Kidney (tissue), 14 donors: ENCODE measurements around the gene MYH14. TPM values are rescaled to one million over a fixed set of nuclear protein-coding genes. Genes with fewer than 3 reads are reported as not detected.

Experiments
- DNase-seq, 5 donors: peaks; one replicate each; pipeline ENCODE4 v3.0.0-alpha.2; 2013 to 2020
- FAIRE-seq: peaks from 2 replicates; lab custom pipeline; 2012; peaks lifted over from hg19 to GRCh38; lab: Jason Lieb, UNC
- H3K27ac ChIP-seq, 2 donors: one replicate each; pipeline ENCODE4 v1.7.0; 2013; ENCODE audit warnings: low read depth in 2 of 2, low read length in 2 of 2, inconsistent platforms in 1 of 2
- H3K27me3 ChIP-seq: one replicate; pipeline ENCODE4 v1.7.1; 2013; ENCODE audit warnings: low read length, inconsistent platforms; ENCODE audit not compliant: control insufficient read depth, insufficient read depth
- H3K36me3 ChIP-seq, 3 donors: one replicate each; pipeline versions ENCODE4 v1.7.0 to v1.7.1; 2013; ENCODE audit warnings: low read length in 3 of 3, control low read depth in 1 of 3, inconsistent platforms in 1 of 3; ENCODE audit not compliant: insufficient read depth in 3 of 3, control insufficient read depth in 2 of 3
- H3K4me1 ChIP-seq, 3 donors: one replicate each; pipeline versions ENCODE4 v1.7.0 to v1.7.1; 2013; ENCODE audit warnings: low read length in 3 of 3, inconsistent platforms in 1 of 3, low read depth in 1 of 3; ENCODE audit not compliant: control insufficient read depth in 2 of 3, insufficient read depth in 2 of 3
- H3K4me3 ChIP-seq, 3 donors: one replicate each; pipeline versions ENCODE4 v1.7.0 to v1.8.1; 2013; ENCODE audit warnings: low read length in 3 of 3, control low read depth in 1 of 3, inconsistent platforms in 1 of 3
- H3K9ac ChIP-seq, 3 donors: one replicate each; pipeline versions ENCODE4 v1.7.0 to v1.7.1; 2013; ENCODE audit warnings: low read length in 3 of 3, control low read depth in 1 of 3, inconsistent platforms in 1 of 3
- H3K9me3 ChIP-seq, 3 donors: one replicate each; pipeline versions ENCODE4 v1.7.0 to v1.7.1; 2013; ENCODE audit warnings: low read length in 3 of 3, control low read depth in 1 of 3, inconsistent platforms in 1 of 3; ENCODE audit not compliant: control insufficient read depth in 2 of 3, insufficient read depth in 1 of 3
- CTCF ChIP-seq: IDR thresholded peaks from 3 replicates; pipeline ENCODE4 v1.5.1; 2012; ENCODE audit warnings: mild to moderate bottlenecking, moderate library complexity, borderline replicate concordance; ENCODE audit not compliant: insufficient read depth; ENCODE audit errors: extremely low read depth
- intact Hi-C: fragments of 100-400 bp; cut with DNase I; formaldehyde crosslinking; loops from one replicate; pipeline ENCODE4 v1.11.1; 2022
- polyA plus RNA-seq: library from polyadenylated mRNA; stranded (reverse); fragments of 350-450 nt; fragmentation: Illumina TruSeq; extraction: RNeasy Lipid Tissue Mini Kit (QIAGEN cat#74804); gene quantifications from one replicate; pipeline ENCODE4 v1.2.3, GENCODE V29; 2014; ENCODE audit warnings: low read depth, low replicate concordance; ENCODE audit not compliant: insufficient read depth
- total RNA-seq: library from RNA; stranded (reverse); fragmentation: NEBNext Ultra II Directional; extraction: Animal tissue kit (Norgen Biotek cat#: 25700); gene quantifications from one replicate; pipeline ENCODE4 v1.2.1, GENCODE V29; 2021
- donor health status: control.
- donor health status: control.
- donor health status: control.
- donor health status: control.
- donor health status: control.
- donor health status: DM: yes; HTN: yes; CAD: no.
- donor health status: Normal renal cell carcinoma (clear cell type).

Gene MYH14
- total and polyA plus RNA-seq, 2 donors from 2014 or later: 23.9 to 81.4 TPM

- Histone ChIP-seq H3K4me3 (no peak overlapping the region), H3K9me3 (no peaks in the 10 kb centered on the region), H3K27ac (no peak overlapping the region), H3K4me1 (peaks cover 0 to 6% (median 0%) of the 10 kb centered on the region in 3 donors), H3K9ac (no peak overlapping the region), H3K27me3 (peaks cover under 1% of the 10 kb centered on the region), H3K36me3 (no peaks in the 10 kb centered on the region)
- intact Hi-C loops: no loop called here
- DNase-seq (no peak), FAIRE-seq (no peak)
- TF ChIP-seq CTCF: no peak
Observed at GRCh38 chr19:50321831-50322230, 118.4 kb downstream of the MYH14 start.

GRCh38 chr19:50322234-50322633 lies 118.8 kb downstream of the MYH14 start:
- Histone ChIP-seq H3K4me1 (peaks cover 0 to 6% (median 0%) of the 10 kb centered on the region in 3 donors), H3K27me3 (peaks cover 4% of the 10 kb centered on the region), H3K36me3 (no peaks in the 10 kb centered on the region), H3K9ac (no peak overlapping the region), H3K9me3 (no peaks in the 10 kb centered on the region), H3K27ac (no peak overlapping the region), H3K4me3 (no peak overlapping the region)
- TF ChIP-seq CTCF: no peak
- FAIRE-seq (no peak), DNase-seq (no peak)
- intact Hi-C loops: no loop called here

GRCh38 chr19:50322931-50323781 lies 119.7 kb downstream of the MYH14 start:
- Histone ChIP-seq H3K36me3 (no peaks in the 10 kb centered on the region), H3K4me3 (no peak overlapping the region), H3K9me3 (no peaks in the 10 kb centered on the region), H3K4me1 (peaks cover 0 to 6% (median 0%) of the 10 kb centered on the region in 3 donors), H3K27ac (no peak overlapping the region), H3K9ac (no peak overlapping the region), H3K27me3 (peaks cover 9% of the 10 kb centered on the region)
- DNase-seq (peak in 1 of 5 donors; percentile 64), FAIRE-seq (no peak)
- TF ChIP-seq CTCF: no peak
- intact Hi-C loops: no loop called here

GRCh38 chr19:50323782-50324133 lies 120.3 kb downstream of the MYH14 start:
- TF ChIP-seq CTCF: no peak
- FAIRE-seq (no peak), DNase-seq (no peak)
- Histone ChIP-seq H3K4me1 (peaks cover 0 to 6% (median 0%) of the 10 kb centered on the region in 3 donors), H3K4me3 (no peak overlapping the region), H3K36me3 (no peaks in the 10 kb centered on the region), H3K9ac (no peak overlapping the region), H3K27me3 (peaks cover 9% of the 10 kb centered on the region), H3K9me3 (no peaks in the 10 kb centered on the region), H3K27ac (no peak overlapping the region)
- intact Hi-C loops: no loop called here
